Mucosa of descending colon (tissue), 3 donors: ENCODE measurements around the gene APBA2. TPM values are rescaled to one million over a fixed set of nuclear protein-coding genes. Genes with fewer than 3 reads are reported as not detected.

Experiments
- ATAC-seq: fragments of 200-7000 bp; cut with Tn5 transposase; one replicate; pipeline ENCODE4 v1.9.1; 2020; ENCODE audit warnings: mild to moderate bottlenecking, moderate library complexity
- DNase-seq, 3 donors: peaks; one replicate each; pipeline ENCODE4 v3.0.0-alpha.2; 2020
- H3K36me3 ChIP-seq: fragments of 200-600 bp; one replicate; pipeline ENCODE4 v1.8.0; 2021; ENCODE audit warnings: low read depth, mild to moderate bottlenecking
- H3K4me1 ChIP-seq: fragments of 200-600 bp; one replicate; pipeline ENCODE4 v1.8.0; 2021; ENCODE audit warnings: low read depth, mild to moderate bottlenecking
- H3K4me3 ChIP-seq: fragments of 200-600 bp; one replicate; pipeline ENCODE4 v1.8.0; 2021; ENCODE audit warnings: mild to moderate bottlenecking
- H3K9me3 ChIP-seq: fragments of 200-600 bp; one replicate; pipeline ENCODE4 v1.8.0; 2021; ENCODE audit warnings: mild to moderate bottlenecking
- CTCF ChIP-seq: fragments of 200-600 bp; IDR thresholded peaks from one replicate; pipeline ENCODE4 v1.8.0; 2022; ENCODE audit warnings: antibody characterized with exemption, mild to moderate bottlenecking
- intact Hi-C, 2 donors: fragments of 100-400 bp; cut with DNase I in 1 of 2; cut with micrococcal nuclease in 1 of 2; formaldehyde crosslinking; loops; one replicate each; pipeline versions ENCODE4 v1.11.0 to v1.11.1; 2022; cut with DNase I, micrococcal nuclease
- total RNA-seq, 3 donors: library from RNA; stranded (reverse); fragmentation: NEBNext Ultra II Directional in 2 of 3; extraction: Animal tissue kit (Norgen Biotek cat#: 25700) in 2 of 3; gene quantifications; one replicate each; pipeline versions ENCODE4 v1.2.1 to v1.2.4, GENCODE V29; 2021 to 2023
- donor health status: DM: no; HTN: no; CAD: no; lungs with moderate emphysema.
- donor health status: DM: no; HTN: no; CAD: no.
- donor health status: DM: no; HTN: yes; CAD: no.

The APBA2 gene
- total RNA-seq, 3 donors from 2014 or later: 0.69 to 2.0 (median 1.2) TPM

GRCh38 chr15:28944286-28944685, 58.5 kb downstream of the APBA2 start:
- DNase-seq: no peak
- Histone ChIP-seq H3K4me1 (no peaks in the 10 kb centered on the region), H3K4me3 (no peak overlapping the region), H3K36me3 (no peaks in the 10 kb centered on the region), H3K9me3 (no peaks in the 10 kb centered on the region)
- TF ChIP-seq CTCF: no peak
- intact Hi-C loops: no loop called here
- ATAC-seq: no peak

DNA sequence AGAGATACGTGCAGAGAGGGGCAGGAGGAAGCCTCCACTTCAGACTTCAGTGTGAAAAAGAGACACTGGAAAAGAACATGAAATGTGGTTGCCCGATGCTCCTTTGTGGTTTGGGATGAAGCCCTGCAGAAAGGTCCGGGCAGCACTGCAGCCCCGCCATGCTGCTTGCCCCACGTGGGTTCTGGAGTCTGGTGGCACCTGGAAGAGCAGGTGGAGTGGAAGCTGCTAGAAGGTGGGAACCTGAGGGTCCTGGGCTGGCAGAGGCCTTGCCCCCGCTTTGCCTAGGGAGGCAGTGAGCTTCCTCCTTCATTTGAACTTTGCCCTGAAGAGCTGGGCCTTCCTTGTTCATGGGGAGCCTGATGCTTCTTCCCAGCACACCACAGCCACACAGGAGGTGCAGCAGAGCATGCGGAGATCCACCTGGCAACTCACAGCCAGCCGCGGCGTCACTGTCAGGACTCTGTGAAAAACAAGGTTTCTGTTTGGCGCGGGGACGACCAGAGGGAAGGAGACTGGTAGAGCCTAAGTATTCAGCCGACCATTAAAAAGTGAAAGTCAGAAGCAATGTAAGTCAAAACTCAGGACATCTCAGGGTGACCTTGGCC, 59.0 kb downstream of the APBA2 start:
- H3K36me3 ChIP-seq: no peaks in the 10 kb centered on the region
- no peak overlapping the region for H3K4me3 ChIP-seq
- intact Hi-C loops: no loop called here
- TF ChIP-seq CTCF: no peak
- ATAC-seq (no peak), DNase-seq (no peak)
- H3K4me1 ChIP-seq: no peaks in the 10 kb centered on the region
- H3K9me3 ChIP-seq: no peaks in the 10 kb centered on the region

DNA sequence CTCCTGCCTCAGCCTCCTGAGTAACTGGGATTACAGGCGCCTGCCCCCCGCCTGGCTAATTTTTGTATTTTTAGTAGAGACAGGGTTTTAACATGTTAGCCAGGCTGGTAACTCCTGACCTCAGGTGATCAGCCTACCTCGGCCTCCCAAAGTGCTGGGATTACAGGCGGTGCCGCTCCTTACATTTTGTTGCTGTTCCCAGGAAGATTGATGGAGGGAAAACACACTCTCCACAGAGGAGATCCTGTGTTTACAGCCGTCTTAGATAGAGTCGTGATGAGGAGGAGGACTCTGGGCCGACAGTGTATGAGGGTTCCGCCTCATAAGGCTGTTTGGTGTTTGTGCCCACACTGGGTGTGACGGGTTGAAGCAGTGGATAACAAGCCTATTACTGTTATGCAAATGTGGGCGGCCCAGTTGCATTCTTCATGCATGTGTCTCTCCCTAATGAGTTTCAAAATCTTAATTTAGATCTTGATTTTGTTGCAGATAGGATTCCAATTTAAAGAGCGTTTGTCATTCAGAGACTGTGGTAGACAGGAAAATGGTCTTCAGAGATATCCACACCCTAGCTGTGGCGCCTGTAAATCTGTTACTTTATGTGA, 60.0 kb downstream of the APBA2 start:
- no peak for TF ChIP-seq CTCF
- DNase-seq: no peak
- Histone ChIP-seq H3K36me3 (no peaks in the 10 kb centered on the region), H3K4me3 (no peak overlapping the region), H3K9me3 (no peaks in the 10 kb centered on the region), H3K4me1 (no peaks in the 10 kb centered on the region)
- ATAC-seq: no peak
- intact Hi-C loops: no loop called here

GRCh38 chr15:28946803-28947202, 61.0 kb downstream of the APBA2 start:
- no peak overlapping the region for H3K4me3 ChIP-seq
- intact Hi-C loops: no loop called here
- ATAC-seq (no peak), DNase-seq (no peak)
- H3K9me3 ChIP-seq: no peaks in the 10 kb centered on the region
- no peaks in the 10 kb centered on the region for H3K36me3 ChIP-seq
- no peaks in the 10 kb centered on the region for H3K4me1 ChIP-seq
- no peak for TF ChIP-seq CTCF

DNA sequence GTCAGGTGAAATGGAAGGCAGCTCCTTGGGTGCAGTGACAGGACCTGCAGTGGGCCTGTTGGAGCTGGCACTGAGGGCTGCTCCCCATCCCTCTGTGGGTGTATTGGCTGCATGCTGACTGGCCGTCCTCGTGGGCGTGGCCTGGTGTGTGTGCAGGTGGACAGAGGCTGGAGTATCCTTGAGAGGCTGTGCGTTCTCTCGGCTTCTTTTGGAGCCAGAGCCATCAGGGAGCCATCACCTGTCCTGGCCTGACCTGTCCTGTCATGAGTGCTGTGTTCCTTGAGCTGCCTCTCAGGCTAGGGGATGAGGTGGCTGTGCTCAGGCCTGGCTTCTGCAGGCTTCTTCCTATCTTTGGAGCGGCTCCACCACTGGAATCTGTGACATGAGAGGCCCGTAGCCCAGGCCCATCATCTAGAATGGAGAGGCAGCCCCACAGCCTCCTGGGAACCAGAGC, 61.5 kb downstream of the APBA2 start:
- no peaks in the 10 kb centered on the region for H3K9me3 ChIP-seq
- intact Hi-C loops: no loop called here
- no peak for TF ChIP-seq CTCF
- ATAC-seq: no peak
- no peak overlapping the region for H3K4me3 ChIP-seq
- no peak for DNase-seq
- no peaks in the 10 kb centered on the region for H3K36me3 ChIP-seq
- H3K4me1 ChIP-seq: no peaks in the 10 kb centered on the region
